Fibroblast of mammary gland (primary cell): ENCODE data around the gene CFAP97D2.

Experiments
- DNase-seq: peaks from one replicate; pipeline ENCODE4 v3.0.0-alpha.2; 2010; ENCODE audit warnings: low read depth
- H3K4me3 ChIP-seq: 2 replicates; pipeline ENCODE4 v1.5.1; 2011; ENCODE audit warnings: low read depth, mild to moderate bottlenecking, low read length, moderate library complexity; ENCODE audit not compliant: control insufficient read depth
- TF ChIP-seq, protein P1 (sequence below): conservative IDR thresholded peaks from 2 replicates; pipeline ENCODE4 v1.5.1; 2011; ENCODE audit warnings: low read depth, low read length, inconsistent platforms; ENCODE audit not compliant: control insufficient read depth, insufficient read depth

CFAP97D2 gene

DNA sequence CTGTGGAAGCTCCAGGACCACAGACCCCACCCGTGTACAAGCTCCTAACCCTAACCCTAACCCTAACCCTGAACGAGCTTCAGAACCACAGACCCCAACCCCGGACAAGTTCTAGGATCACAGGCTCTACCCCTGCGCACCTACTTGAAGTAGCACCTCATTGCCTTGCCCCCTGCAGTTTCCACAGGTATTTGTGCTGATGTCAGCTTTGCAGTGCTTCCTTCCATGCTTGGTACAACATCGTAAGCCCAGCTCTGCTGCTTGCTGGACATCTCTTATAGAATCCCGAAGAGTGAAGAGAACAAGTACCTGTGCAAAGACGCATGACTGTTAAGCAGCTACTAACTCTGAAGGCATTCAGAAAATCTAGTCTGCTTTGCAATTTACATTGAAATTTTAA is 34.9 kb downstream of the CFAP97D2 start:
- DNase-seq: no peak
- no peak overlapping the region for H3K4me3 ChIP-seq
- TF ChIP-seq, protein P1, sequence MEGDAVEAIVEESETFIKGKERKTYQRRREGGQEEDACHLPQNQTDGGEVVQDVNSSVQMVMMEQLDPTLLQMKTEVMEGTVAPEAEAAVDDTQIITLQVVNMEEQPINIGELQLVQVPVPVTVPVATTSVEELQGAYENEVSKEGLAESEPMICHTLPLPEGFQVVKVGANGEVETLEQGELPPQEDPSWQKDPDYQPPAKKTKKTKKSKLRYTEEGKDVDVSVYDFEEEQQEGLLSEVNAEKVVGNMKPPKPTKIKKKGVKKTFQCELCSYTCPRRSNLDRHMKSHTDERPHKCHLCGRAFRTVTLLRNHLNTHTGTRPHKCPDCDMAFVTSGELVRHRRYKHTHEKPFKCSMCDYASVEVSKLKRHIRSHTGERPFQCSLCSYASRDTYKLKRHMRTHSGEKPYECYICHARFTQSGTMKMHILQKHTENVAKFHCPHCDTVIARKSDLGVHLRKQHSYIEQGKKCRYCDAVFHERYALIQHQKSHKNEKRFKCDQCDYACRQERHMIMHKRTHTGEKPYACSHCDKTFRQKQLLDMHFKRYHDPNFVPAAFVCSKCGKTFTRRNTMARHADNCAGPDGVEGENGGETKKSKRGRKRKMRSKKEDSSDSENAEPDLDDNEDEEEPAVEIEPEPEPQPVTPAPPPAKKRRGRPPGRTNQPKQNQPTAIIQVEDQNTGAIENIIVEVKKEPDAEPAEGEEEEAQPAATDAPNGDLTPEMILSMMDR: no peak

- TF ChIP-seq, protein P1: no peak
- DNase-seq: no peak
- no peak overlapping the region for H3K4me3 ChIP-seq
These were observed 40.3 kb downstream of the CFAP97D2 start for GRCh38 chr13:114219392-114219791.

- no peak overlapping the region for H3K4me3 ChIP-seq
- DNase-seq: no peak
- TF ChIP-seq, protein P1: no peak
These were observed 43.5 kb downstream of the CFAP97D2 start for GRCh38 chr13:114222461-114222968.

DNA sequence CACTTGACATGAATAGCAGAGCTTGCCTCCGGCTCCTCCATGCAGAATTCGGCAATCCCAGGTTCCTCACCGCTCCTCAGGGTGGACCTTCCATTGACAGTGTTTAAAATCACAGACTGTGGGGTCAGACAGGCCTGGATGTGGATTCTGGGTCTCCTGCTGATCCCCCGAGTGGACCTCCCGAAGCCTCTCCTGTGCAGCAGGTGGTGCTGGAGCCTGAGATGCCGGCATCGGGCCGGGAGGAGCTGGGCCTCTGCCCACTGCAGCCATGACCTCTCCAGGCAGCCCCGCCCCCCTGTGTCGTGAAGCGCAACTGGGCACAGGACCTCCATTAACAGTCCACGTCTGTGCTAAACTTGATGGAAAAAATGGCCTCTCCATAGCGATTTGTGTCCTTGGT is 45.1 kb downstream of the CFAP97D2 start:
- no peak for DNase-seq
- TF ChIP-seq, protein P1: no peak
- H3K4me3 ChIP-seq: no peak overlapping the region

- DNase-seq: no peak
- no peak overlapping the region for H3K4me3 ChIP-seq
- TF ChIP-seq, protein P1: no peak
These were observed 46.6 kb downstream of the CFAP97D2 start for GRCh38 chr13:114225610-114226009.

- TF ChIP-seq, protein P1: no peak
- H3K4me3 ChIP-seq: no peak overlapping the region
- DNase-seq: no peak
These were observed 47.0 kb downstream of the CFAP97D2 start for GRCh38 chr13:114226088-114226487.
